ENCODE data around the gene DENND1A.

DNA sequence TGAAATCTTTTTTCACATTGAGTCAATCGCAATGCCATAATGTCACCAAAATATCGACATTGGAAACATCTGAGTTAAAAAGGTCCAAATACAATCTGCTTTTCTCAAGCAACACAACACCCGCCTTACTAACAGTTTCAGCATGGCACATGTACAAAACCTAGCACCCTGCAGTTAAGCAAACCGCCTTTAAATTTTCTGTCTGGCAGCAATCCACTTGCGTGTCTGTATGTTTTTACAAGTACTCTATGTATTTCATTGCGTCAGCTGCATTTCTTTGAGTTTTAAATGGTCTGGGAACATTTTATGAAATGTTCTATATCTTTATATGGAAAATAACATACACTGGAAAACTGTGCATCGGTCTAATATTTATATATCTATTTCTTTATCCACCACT lies 134.6 kb downstream of the DENND1A start:
- TF ChIP-seq ZNF274 (IDR thresholded peaks at IDR 0.05; ENCODE audit: low read depth, low read length), result no peak
- no peak for TF ChIP-seq SUZ12 (IDR thresholded peaks at IDR 0.05; ENCODE audit: extremely low read depth, insufficient read depth, insufficient read length)

Data from NT2/D1 (cell line).